Fibroblast of skin of left biceps (primary cell): ENCODE results near the gene GPATCH4.

Experiments used
- DNase-seq, 2 experiments: peaks; one replicate each; pipeline ENCODE4 v3.0.0-alpha.2; 2013; ENCODE audit warnings: low read depth in 2 of 2

Gene GPATCH4

GRCh38 chr1:156547982-156548381, 53.3 kb downstream of the GPATCH4 start:
- DNase-seq, result no peak

DNA sequence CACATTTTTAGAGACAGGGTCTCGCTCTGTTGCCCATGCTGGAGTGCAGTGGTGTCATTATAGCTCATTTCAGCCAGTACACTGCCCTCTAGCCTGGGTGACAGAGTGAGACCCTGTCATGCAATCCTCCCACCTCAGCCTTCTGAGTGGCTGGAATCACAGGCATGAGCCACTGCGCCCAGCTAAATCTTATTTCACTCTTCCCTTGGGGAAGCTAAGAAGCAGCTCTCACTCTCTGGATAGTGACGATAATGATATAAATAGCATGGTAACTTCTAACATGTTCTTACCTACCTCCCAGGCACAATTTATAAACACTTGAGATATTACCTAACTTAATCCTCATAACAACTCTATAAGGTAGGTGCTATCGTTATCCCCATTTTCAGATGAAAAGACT, 53.8 kb downstream of the GPATCH4 start:
- no peak for DNase-seq

GRCh38 chr1:156546267-156546666, 55.0 kb downstream of the GPATCH4 start:
- no peak for DNase-seq

DNA sequence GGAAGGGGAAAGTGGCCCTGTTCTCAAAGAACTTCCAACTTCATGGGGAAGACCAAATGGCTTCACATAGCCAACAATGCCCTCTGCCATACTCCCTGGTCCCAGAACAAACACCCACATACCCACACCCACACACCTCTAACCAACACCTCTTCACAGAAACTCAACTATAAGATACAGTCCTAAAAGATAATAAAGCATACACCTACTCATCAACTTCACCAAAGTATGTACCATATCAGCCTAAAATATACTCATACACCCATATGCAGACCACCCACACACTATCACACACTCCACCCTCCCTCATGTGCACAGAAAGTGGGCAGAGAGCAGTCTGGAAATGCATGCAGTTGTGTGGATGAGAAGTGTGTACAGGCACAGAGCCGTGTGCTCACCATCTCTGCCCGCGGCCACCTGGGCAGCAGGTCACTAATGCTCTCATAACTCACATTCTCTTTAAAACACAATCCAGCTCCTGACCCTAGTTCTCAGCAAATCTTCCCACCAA, 56.6 kb downstream of the GPATCH4 start:
- no peak for DNase-seq
